IMR-90 (cell line): ENCODE results near the gene ABHD12. TPM values are rescaled to one million over a fixed set of nuclear protein-coding genes. Genes with fewer than 3 reads are reported as not detected.

Experiments
- ATAC-seq: fragments of 200-7000 bp; cut with Tn5 transposase; 2 replicates; pipeline ENCODE4 v1.9.1; 2020; ENCODE audit warnings: low read depth, mild to moderate bottlenecking, moderate library complexity
- BruUV-seq: library from RNA; stranded (reverse); fragments of 400-500 nt; replicated peaks from 2 replicates; lab custom pipeline; 2021; lab: Mats Ljungman, UMichigan
- CTCF ChIA-PET: fragments of 300-600 bp; formaldehyde crosslinking; extraction: SDS; loops from one replicate; lab custom pipeline; 2021; ENCODE audit warnings: antibody characterized with exemption; lab: Yijun Ruan, JAX
- POLR2A ChIA-PET: fragments of 300-600 bp; sonication (Branson Sonifier 250); formaldehyde crosslinking; loops from one replicate; lab custom pipeline; 2022; ENCODE audit warnings: antibody characterized with exemption; ENCODE audit not compliant: unreplicated experiment; lab: Charles Lee
- DNase-seq: peaks from one replicate; pipeline ENCODE4 v3.0.0; 2013
- H2AFZ ChIP-seq: replicated peaks from 2 replicates; pipeline ENCODE3; 2013; ENCODE audit warnings: low read length, mild to moderate bottlenecking; ENCODE audit not compliant: poor library complexity
- H2AK5ac ChIP-seq: 2 replicates; pipeline ENCODE4 v1.6.1; 2013; ENCODE audit warnings: low read depth, low read length, inconsistent platforms
- H2AK9ac ChIP-seq: replicated peaks from 2 replicates; pipeline ENCODE3; 2013; ENCODE audit warnings: mild to moderate bottlenecking, low read depth, low read length, moderate library complexity; ENCODE audit not compliant: poor library complexity
- H2BK120ac ChIP-seq: 2 replicates; pipeline ENCODE4 v1.6.1; 2013; ENCODE audit warnings: low read depth, low read length, inconsistent platforms
- H2BK15ac ChIP-seq: 3 replicates; pipeline ENCODE4 v1.6.1; 2013; ENCODE audit warnings: low read depth, low read length, inconsistent platforms
- H2BK20ac ChIP-seq: 2 replicates; pipeline ENCODE4 v1.6.1; 2013; ENCODE audit warnings: low read depth, mild to moderate bottlenecking, inconsistent platforms, low read length, moderate library complexity
- H2BK5ac ChIP-seq: 2 replicates; pipeline ENCODE4 v1.6.1; 2013; ENCODE audit warnings: mild to moderate bottlenecking, low read depth, low read length, inconsistent platforms; ENCODE audit not compliant: poor library complexity, severe bottlenecking
- H3K14ac ChIP-seq: replicated peaks from 2 replicates; pipeline ENCODE4 v1.6.1; 2013; ENCODE audit warnings: low read depth, low read length, inconsistent platforms
- H3K18ac ChIP-seq: 2 replicates; pipeline ENCODE4 v1.6.1; 2013; ENCODE audit warnings: low read depth, low read length, control low read depth
- H3K23ac ChIP-seq: 2 replicates; pipeline ENCODE4 v1.6.1; 2013; ENCODE audit warnings: low read depth, low read length, inconsistent platforms
- H3K27ac ChIP-seq: 2 replicates; pipeline ENCODE4 v1.5.1; 2013; ENCODE audit warnings: mild to moderate bottlenecking, control low read depth, low read length; ENCODE audit not compliant: insufficient read depth
- H3K27me3 ChIP-seq: 2 replicates; pipeline ENCODE4 v1.6.1; 2013; ENCODE audit warnings: low read length; ENCODE audit not compliant: control insufficient read depth, insufficient read depth
- H3K36me3 ChIP-seq: 2 replicates; pipeline ENCODE4 v1.6.1; 2013; ENCODE audit warnings: low read length, mixed read lengths; ENCODE audit not compliant: control insufficient read depth, insufficient read depth
- H3K4ac ChIP-seq: 2 replicates; pipeline ENCODE4 v1.6.1; 2013; ENCODE audit warnings: low read depth, low read length, inconsistent platforms
- H3K4me1 ChIP-seq: 2 replicates; pipeline ENCODE4 v1.6.1; 2013; ENCODE audit warnings: low read length, mixed read lengths; ENCODE audit not compliant: control insufficient read depth, insufficient read depth
- H3K4me2 ChIP-seq: 2 replicates; pipeline ENCODE4 v1.6.1; 2013; ENCODE audit warnings: low read depth, mild to moderate bottlenecking, control low read depth, low read length, moderate library complexity
- H3K4me3 ChIP-seq: 2 replicates; pipeline ENCODE4 v1.5.1; 2013; ENCODE audit warnings: low read depth, mild to moderate bottlenecking, control low read depth, low read length, moderate library complexity; ENCODE audit not compliant: insufficient read depth
- H3K56ac ChIP-seq: 2 replicates; pipeline ENCODE4 v1.6.1; 2013; ENCODE audit warnings: low read length, inconsistent platforms; ENCODE audit not compliant: insufficient read depth; ENCODE audit errors: extremely low read depth
- H3K79me1 ChIP-seq, 2 experiments: 2 replicates each; pipeline ENCODE4 v1.6.1; 2013; ENCODE audit warnings: low read length in 2 of 2, inconsistent platforms in 1 of 2, low read depth in 1 of 2
- H3K9ac ChIP-seq: 2 replicates; pipeline ENCODE4 v1.6.1; 2013; ENCODE audit warnings: low read depth, low read length, control low read depth
- H3K9me1 ChIP-seq: 2 replicates; pipeline ENCODE4 v1.6.1; 2013; ENCODE audit warnings: low read length, inconsistent platforms; ENCODE audit not compliant: insufficient read depth
- H3K9me3 ChIP-seq: 2 replicates; pipeline ENCODE4 v1.6.1; 2013; ENCODE audit warnings: low read length; ENCODE audit not compliant: control insufficient read depth, insufficient read depth
- H4K20me1 ChIP-seq: 2 replicates; pipeline ENCODE4 v1.6.1; 2013; ENCODE audit warnings: low read length, inconsistent platforms; ENCODE audit not compliant: insufficient read depth
- H4K5ac ChIP-seq: 2 replicates; pipeline ENCODE4 v1.6.1; 2013; ENCODE audit warnings: mild to moderate bottlenecking, low read depth, low read length, control low read depth
- H4K8ac ChIP-seq, 2 experiments: 2 replicates each; pipeline ENCODE4 v1.6.1; 2013; ENCODE audit warnings: low read depth in 2 of 2, low read length in 2 of 2, control low read depth in 1 of 2, inconsistent platforms in 1 of 2
- H4K91ac ChIP-seq: 2 replicates; pipeline ENCODE4 v1.6.1; 2013; ENCODE audit warnings: low read depth, low read length, inconsistent platforms; ENCODE audit not compliant: insufficient read depth
- BHLHE40 ChIP-seq: fragments of 150-350 bp; IDR thresholded peaks from 2 replicates; pipeline ENCODE4 v1.6.1; 2016; ENCODE audit warnings: mild to moderate bottlenecking, low read depth, low read length
- CEBPB ChIP-seq: IDR thresholded peaks from 2 replicates; pipeline ENCODE4 v1.6.1; 2012; ENCODE audit warnings: low read depth, low read length, improper control_type of control experiment
- CHD1 ChIP-seq: IDR thresholded peaks from 2 replicates; pipeline ENCODE4 v1.6.1; 2012; ENCODE audit warnings: low read depth, low read length, improper control_type of control experiment
- CTCF ChIP-seq: conservative IDR thresholded peaks from 2 replicates; pipeline ENCODE4 v1.5.1; 2012; ENCODE audit warnings: mild to moderate bottlenecking, low read depth, low read length, improper control_type of control experiment
- FOS ChIP-seq: fragments of 150-350 bp; IDR thresholded peaks from 2 replicates; pipeline ENCODE4 v1.6.1; 2016; ENCODE audit warnings: low read depth, low read length
- MAFK ChIP-seq: IDR thresholded peaks from 2 replicates; pipeline ENCODE4 v1.6.1; 2012; ENCODE audit warnings: low read depth, low read length, improper control_type of control experiment
- MAZ ChIP-seq: IDR thresholded peaks from 2 replicates; pipeline ENCODE4 v1.6.1; 2012; ENCODE audit warnings: low read depth, mild to moderate bottlenecking, low read length, improper control_type of control experiment, moderate library complexity, borderline replicate concordance
- MXI1 ChIP-seq: IDR thresholded peaks from 2 replicates; pipeline ENCODE4 v1.6.1; 2012; ENCODE audit warnings: low read depth, mild to moderate bottlenecking, low read length, moderate library complexity, borderline replicate concordance
- NFE2L2 ChIP-seq: fragments of 150-350 bp; IDR thresholded peaks from 2 replicates; pipeline ENCODE4 v1.6.1; 2016; ENCODE audit warnings: low read depth, mild to moderate bottlenecking, low read length
- POLR2A ChIP-seq: IDR thresholded peaks from 2 replicates; pipeline ENCODE4 v1.6.1; 2012; ENCODE audit warnings: mild to moderate bottlenecking, low read depth, low read length
- RAD21 ChIP-seq: IDR thresholded peaks from 2 replicates; pipeline ENCODE4 v1.6.1; 2012; ENCODE audit warnings: low read length, improper control_type of control experiment
- RCOR1 ChIP-seq: IDR thresholded peaks from 2 replicates; pipeline ENCODE4 v1.6.1; 2012; ENCODE audit warnings: mild to moderate bottlenecking, low read length, improper control_type of control experiment; ENCODE audit not compliant: insufficient replicate concordance
- RFX5 ChIP-seq: IDR thresholded peaks from 2 replicates; pipeline ENCODE4 v1.8.0; 2012; ENCODE audit warnings: low read depth, mild to moderate bottlenecking, low read length, moderate library complexity
- SMC3 ChIP-seq: fragments of 150-350 bp; IDR thresholded peaks from 2 replicates; pipeline ENCODE4 v1.6.1; 2016; ENCODE audit warnings: low read depth, mild to moderate bottlenecking, antibody characterized with exemption, low read length, moderate library complexity
- WGBS, 2 experiments: methylation state at CpG; one replicate each; pipeline versions ENCODE4 v1.1.5 to v1.1.7; 2013; ENCODE audit warnings: missing lambda C conversion rate in 2 of 2; ENCODE audit not compliant: insufficient read length in 1 of 2; ENCODE audit errors: extremely low coverage in 2 of 2; 5-methylcytosine and 5-hydroxymethylcytosine counted together
- dilution Hi-C: fragments of 300-500 bp; cut with HindIII; formaldehyde crosslinking; loops from one replicate; pipeline ENCODE4 v1.14.3; 2018; ENCODE audit warnings: low sequenced_read_pairs; ENCODE audit not compliant: unreplicated experiment
- in situ Hi-C: fragments of 300-500 bp; cut with MboI; formaldehyde crosslinking; loops from 3 replicates; pipeline ENCODE4 v1.14.3; 2019; ENCODE audit warnings: low sequenced_read_pairs, inconsistent platforms, mixed read lengths
- intact Hi-C: fragments of 100-400 bp; cut with micrococcal nuclease; formaldehyde crosslinking; loops from 2 replicates; pipeline ENCODE4 v1.10.0; 2022
- polyA plus RNA-seq, 3 experiments: library from polyadenylated mRNA; depleted of rRNA; stranded (reverse); fragments of >200 nt; gene quantifications; 2 replicates each; pipeline ENCODE4 v1.2.3, GENCODE V29; 2012; ENCODE audit warnings: low replicate concordance in 1 of 3
- total RNA-seq: library from RNA; depleted of rRNA; stranded (reverse); fragments of >200 nt; gene quantifications from 2 replicates; pipeline ENCODE4 v1.2.3, GENCODE V29; 2012
- TF ChIP-seq, protein P1 (sequence below): fragments of 150-350 bp; IDR thresholded peaks from 2 replicates; pipeline ENCODE4 v1.6.1; 2016; ENCODE audit warnings: low read depth, mild to moderate bottlenecking, low read length, moderate library complexity, borderline replicate concordance
- TF ChIP-seq, protein P2 (sequence below): fragments of 150-350 bp; IDR thresholded peaks from 2 replicates; pipeline ENCODE4 v1.6.1; 2017; ENCODE audit warnings: mild to moderate bottlenecking, antibody characterized with exemption, low read length, low read depth

The ABHD12 gene
- total and polyA plus RNA-seq, 2 of the 4 experiments (the other 2 are of a cell fraction) = 80.7 to 108 TPM

DNA sequence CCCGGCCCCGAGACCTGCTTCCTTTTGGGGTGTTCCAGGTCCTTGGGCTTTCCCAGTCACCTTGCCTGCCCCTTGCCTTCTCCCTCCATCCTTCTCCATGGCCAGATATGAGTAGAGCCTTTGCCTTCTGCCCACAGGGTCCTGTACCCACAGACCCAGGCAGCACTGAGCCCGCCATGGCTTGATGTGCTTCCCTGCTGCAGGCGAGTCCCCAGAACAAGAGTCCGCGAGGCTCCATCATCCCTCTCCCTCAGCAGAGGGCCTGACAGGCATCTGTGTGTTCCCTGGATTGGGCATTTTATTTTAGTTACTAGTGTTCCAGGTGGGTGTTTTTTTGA, 120.8 kb downstream of the ABHD12 start:
- POLR2A ChIA-PET = no interaction called here
- no peak for DNase-seq

More for the DNA sequence above, 120.8 kb downstream of the ABHD12 start:
- H3K9ac ChIP-seq = no peak overlapping the region
- H3K36me3 ChIP-seq = peaks cover 51% of the 10 kb centered on the region
- no TSS peak for BruUV-seq
- H3K14ac ChIP-seq = no peak overlapping the region
- H2BK5ac ChIP-seq = no peak overlapping the region
- no peak overlapping the region for H2BK20ac ChIP-seq
- intact Hi-C loops = no loop called here
- no peak overlapping the region for H3K56ac ChIP-seq
- no peak overlapping the region for H3K18ac ChIP-seq
- WGBS, 2 experiments = no CpG with 5 or more reads among the region's 6 CpGs
- ATAC-seq = no peak
- dilution Hi-C loops = no loop called here
- H2BK120ac ChIP-seq = no peak overlapping the region
- H3K23ac ChIP-seq = no peak overlapping the region
- no peaks in the 10 kb centered on the region for H3K27me3 ChIP-seq
- no peak overlapping the region for H4K91ac ChIP-seq
- H4K20me1 ChIP-seq = no peaks in the 10 kb centered on the region; the same call in none of the 2 replicates
- no peak overlapping the region for H4K5ac ChIP-seq
- H2AK9ac ChIP-seq = no peak overlapping the region
- H2AK5ac ChIP-seq = no peak overlapping the region
- CTCF ChIA-PET = no interaction called here
- H4K8ac ChIP-seq = no peak overlapping the region
- TF ChIP-seq RAD21 (no peak), SMC3 (no peak), CTCF (no peak), CHD1 (no peak), FOS (no peak), POLR2A (no peak), RCOR1 (no peak), MXI1 (no peak), CEBPB (no peak), RFX5 (no peak), BHLHE40 (no peak), MAFK (no peak), MAZ (no peak), NFE2L2 (no peak)
- TF ChIP-seq, protein P1, sequence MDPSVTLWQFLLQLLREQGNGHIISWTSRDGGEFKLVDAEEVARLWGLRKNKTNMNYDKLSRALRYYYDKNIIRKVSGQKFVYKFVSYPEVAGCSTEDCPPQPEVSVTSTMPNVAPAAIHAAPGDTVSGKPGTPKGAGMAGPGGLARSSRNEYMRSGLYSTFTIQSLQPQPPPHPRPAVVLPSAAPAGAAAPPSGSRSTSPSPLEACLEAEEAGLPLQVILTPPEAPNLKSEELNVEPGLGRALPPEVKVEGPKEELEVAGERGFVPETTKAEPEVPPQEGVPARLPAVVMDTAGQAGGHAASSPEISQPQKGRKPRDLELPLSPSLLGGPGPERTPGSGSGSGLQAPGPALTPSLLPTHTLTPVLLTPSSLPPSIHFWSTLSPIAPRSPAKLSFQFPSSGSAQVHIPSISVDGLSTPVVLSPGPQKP = no peak
- TF ChIP-seq, protein P2, sequence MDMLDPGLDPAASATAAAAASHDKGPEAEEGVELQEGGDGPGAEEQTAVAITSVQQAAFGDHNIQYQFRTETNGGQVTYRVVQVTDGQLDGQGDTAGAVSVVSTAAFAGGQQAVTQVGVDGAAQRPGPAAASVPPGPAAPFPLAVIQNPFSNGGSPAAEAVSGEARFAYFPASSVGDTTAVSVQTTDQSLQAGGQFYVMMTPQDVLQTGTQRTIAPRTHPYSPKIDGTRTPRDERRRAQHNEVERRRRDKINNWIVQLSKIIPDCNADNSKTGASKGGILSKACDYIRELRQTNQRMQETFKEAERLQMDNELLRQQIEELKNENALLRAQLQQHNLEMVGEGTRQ = no peak
- H2BK15ac ChIP-seq = no peak overlapping the region
- H3K9me1 ChIP-seq = peaks cover 6% of the 10 kb centered on the region; the same call in 1 of the 2 replicates
- no peak overlapping the region for H2AFZ ChIP-seq
- H3K79me1 ChIP-seq = peaks cover 21 to 30% of the 10 kb centered on the region in 2 experiments
- H3K9me3 ChIP-seq = no peaks in the 10 kb centered on the region
- no peaks in the 10 kb centered on the region for H3K4me1 ChIP-seq
- H3K4me3 ChIP-seq = no peak overlapping the region
- in situ Hi-C loops = loop anchor here (10.0 to 25.0 kb wide), 3 partner anchors 55 to 1633 kb away; partner anchors contain the start of gene CST3
- no peak overlapping the region for H3K27ac ChIP-seq
- H3K4ac ChIP-seq = no peak overlapping the region
- no peak overlapping the region for H3K4me2 ChIP-seq
